Lower lobe of right lung (tissue), 2 donors: ENCODE data around the gene TNFRSF6B. TPM values are rescaled to one million over a fixed set of nuclear protein-coding genes. Genes with fewer than 3 reads are reported as not detected.
"Not testable (repeated sequence)": the region's sequence is repeated elsewhere in the genome, so short reads cannot be mapped to it uniquely, and the experiment has no call there.

Source experiments
- ATAC-seq, 2 donors: fragments of 200-7000 bp; cut with Tn5 transposase; one replicate each; pipeline ENCODE4 v1.9.1; 2020 to 2022; ENCODE audit warnings: mild to moderate bottlenecking in 2 of 2, moderate library complexity in 2 of 2
- DNase-seq: peaks from one replicate; pipeline ENCODE4 v3.0.0-alpha.2; 2020
- H3K27ac ChIP-seq: fragments of 200-600 bp; one replicate; pipeline ENCODE4 v1.8.0; 2022
- H3K27me3 ChIP-seq: fragments of 200-600 bp; one replicate; pipeline ENCODE4 v1.8.0; 2022; ENCODE audit warnings: low read depth
- H3K36me3 ChIP-seq: fragments of 200-600 bp; one replicate; pipeline ENCODE4 v1.8.0; 2022; ENCODE audit warnings: mild to moderate bottlenecking
- H3K4me1 ChIP-seq: fragments of 200-600 bp; one replicate; pipeline ENCODE4 v1.8.0; 2022
- H3K4me3 ChIP-seq: fragments of 200-600 bp; one replicate; pipeline ENCODE4 v1.8.0; 2022; ENCODE audit warnings: mild to moderate bottlenecking
- H3K9me3 ChIP-seq: fragments of 200-600 bp; one replicate; pipeline ENCODE4 v1.8.0; 2022
- intact Hi-C: fragments of 100-400 bp; cut with DNase I; formaldehyde crosslinking; loops from one replicate; pipeline ENCODE4 v1.11.0; 2022
- total RNA-seq: library from RNA; stranded (reverse); fragmentation: NEBNext Ultra II Directional; extraction: Animal tissue kit (Norgen Biotek cat#: 25700); gene quantifications from one replicate; pipeline ENCODE4 v1.2.1, GENCODE V29; 2021
- TF ChIP-seq, protein P1 (sequence below): fragments of 200-600 bp; IDR thresholded peaks from one replicate; pipeline ENCODE4 v1.8.0; 2022; ENCODE audit warnings: antibody characterized with exemption, mild to moderate bottlenecking
- donor health status: DM: no; HTN: yes; CAD: no; lungs with severe emphysema.

Gene TNFRSF6B
- total RNA-seq, 1 donor from 2014 or later, result 5.3 TPM

DNA sequence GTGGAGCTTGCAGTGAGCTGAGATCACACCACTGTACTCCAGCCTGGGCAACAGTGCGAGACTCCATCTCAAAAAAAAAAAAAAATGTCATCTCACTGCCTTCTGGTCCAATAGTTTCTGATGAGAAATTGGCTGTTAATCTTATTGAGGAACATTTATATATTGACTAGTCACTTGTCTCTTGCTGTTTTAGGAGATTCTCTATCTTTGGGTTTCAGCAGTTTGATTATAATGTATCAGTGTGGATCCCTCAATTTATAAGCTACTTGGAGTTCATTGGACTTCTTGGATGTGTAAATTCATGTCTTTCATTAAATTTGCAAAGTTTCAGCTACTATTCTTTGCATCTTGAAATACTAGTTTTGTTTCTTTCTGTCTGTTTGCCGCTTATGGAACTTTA lies 22.5 kb downstream of the TNFRSF6B start:
- TF ChIP-seq, protein P1, sequence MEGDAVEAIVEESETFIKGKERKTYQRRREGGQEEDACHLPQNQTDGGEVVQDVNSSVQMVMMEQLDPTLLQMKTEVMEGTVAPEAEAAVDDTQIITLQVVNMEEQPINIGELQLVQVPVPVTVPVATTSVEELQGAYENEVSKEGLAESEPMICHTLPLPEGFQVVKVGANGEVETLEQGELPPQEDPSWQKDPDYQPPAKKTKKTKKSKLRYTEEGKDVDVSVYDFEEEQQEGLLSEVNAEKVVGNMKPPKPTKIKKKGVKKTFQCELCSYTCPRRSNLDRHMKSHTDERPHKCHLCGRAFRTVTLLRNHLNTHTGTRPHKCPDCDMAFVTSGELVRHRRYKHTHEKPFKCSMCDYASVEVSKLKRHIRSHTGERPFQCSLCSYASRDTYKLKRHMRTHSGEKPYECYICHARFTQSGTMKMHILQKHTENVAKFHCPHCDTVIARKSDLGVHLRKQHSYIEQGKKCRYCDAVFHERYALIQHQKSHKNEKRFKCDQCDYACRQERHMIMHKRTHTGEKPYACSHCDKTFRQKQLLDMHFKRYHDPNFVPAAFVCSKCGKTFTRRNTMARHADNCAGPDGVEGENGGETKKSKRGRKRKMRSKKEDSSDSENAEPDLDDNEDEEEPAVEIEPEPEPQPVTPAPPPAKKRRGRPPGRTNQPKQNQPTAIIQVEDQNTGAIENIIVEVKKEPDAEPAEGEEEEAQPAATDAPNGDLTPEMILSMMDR, result no peak
- DNase-seq, result no peak
- Histone ChIP-seq H3K4me1 (no peaks in the 10 kb centered on the region), H3K36me3 (peaks cover 60% of the 10 kb centered on the region), H3K9me3 (peaks cover 20% of the 10 kb centered on the region), H3K27me3 (no peaks in the 10 kb centered on the region), H3K27ac (no peak overlapping the region), H3K4me3 (no peak overlapping the region)
- intact Hi-C loops, result no loop called here
- ATAC-seq, result no peak

DNA sequence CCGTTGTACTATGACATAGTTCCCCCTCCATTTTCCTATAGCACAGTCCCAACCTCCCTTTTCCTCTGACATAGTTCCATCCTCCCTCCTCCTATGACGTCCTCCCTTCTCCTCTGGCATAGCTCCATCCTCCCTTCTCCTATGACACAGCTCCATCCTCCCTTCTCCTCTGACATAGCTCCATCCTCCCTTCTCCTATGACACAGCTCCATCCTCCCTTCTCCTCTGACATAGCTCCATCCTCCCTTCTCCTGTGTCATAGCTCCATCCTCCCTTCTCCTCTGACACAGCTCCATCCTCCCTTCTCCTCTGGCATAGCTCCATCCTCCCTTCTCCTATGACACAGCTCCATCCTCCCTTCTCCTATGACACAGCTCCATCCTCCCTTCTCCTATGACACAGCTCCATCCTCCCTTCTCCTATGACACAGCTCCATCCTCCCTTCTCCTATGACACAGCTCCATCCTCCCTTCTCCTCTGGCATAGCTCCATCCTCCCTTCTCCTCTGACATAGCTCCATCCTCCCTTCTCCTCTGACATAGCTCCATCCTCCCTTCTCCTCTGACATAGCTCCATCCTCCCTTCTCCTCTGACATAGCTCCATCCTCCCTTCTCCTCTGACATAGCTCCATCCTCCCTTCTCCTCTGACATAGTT lies 26.6 kb downstream of the TNFRSF6B start:
- Histone ChIP-seq H3K9me3 (peaks cover 24% of the 10 kb centered on the region), H3K36me3 (peaks cover 27% of the 10 kb centered on the region)
- H3K4me1 ChIP-seq, H3K27me3 ChIP-seq, ATAC-seq, H3K4me3 ChIP-seq, intact Hi-C loops, DNase-seq, H3K27ac ChIP-seq: not testable (repeated sequence)

DNA sequence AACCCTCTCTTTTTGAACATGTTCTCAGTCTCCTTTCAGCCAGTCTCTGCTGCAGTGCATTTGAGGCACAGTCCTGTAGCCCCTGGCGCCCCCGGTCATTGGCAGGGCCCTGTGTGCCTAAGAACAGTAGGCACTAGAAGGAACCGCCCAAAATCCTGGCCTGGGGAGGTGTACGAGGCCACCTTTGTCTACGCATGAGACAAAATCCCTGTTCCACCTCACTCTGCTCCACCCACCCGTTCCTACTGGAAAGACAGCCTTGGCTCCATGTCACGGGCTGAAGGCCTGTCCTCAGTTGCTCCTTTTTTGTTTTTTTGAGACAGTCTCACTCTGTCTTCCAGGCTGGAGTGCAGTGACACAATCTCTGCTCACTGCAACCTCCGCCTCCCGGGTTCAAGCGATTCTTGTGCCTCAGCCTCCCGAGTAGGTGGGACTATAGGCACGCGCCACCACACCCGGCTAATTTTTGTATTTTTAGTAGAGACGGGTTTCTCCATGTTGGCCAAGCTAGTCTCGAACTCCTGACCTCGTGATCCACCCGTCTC lies 33.8 kb downstream of the TNFRSF6B start:
- ATAC-seq, H3K27ac ChIP-seq, intact Hi-C loops, H3K27me3 ChIP-seq, H3K4me3 ChIP-seq, H3K9me3 ChIP-seq, DNase-seq: not testable (repeated sequence)
- Histone ChIP-seq H3K36me3 (peaks cover 32% of the 10 kb centered on the region), H3K4me1 (peaks cover 12% of the 10 kb centered on the region)

DNA sequence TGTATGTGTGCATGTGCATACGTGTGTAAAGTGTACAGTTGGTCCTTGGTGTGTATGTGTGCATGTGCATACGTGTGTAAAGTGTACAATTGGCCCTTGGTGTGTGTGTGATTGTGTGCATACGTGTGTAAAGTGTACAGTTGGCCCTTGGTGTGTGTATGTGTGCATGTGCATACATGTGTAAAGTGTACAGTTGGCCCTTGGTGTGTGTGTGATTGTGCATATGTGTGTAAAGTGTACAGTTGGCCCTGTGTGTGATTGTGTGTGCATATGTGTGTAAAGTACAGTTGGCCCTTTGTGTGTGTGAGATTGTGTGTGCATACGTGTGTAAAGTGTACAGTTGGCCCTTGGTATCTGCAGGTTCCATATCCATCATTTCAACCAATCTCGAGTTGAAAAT lies 35.0 kb downstream of the TNFRSF6B start:
- TF ChIP-seq, protein P1, result no peak
- Histone ChIP-seq H3K9me3 (no peaks in the 10 kb centered on the region), H3K27ac (no peak overlapping the region), H3K4me3 (no peak overlapping the region), H3K27me3 (no peaks in the 10 kb centered on the region), H3K36me3 (peaks cover 41% of the 10 kb centered on the region), H3K4me1 (peaks cover 19% of the 10 kb centered on the region)
- DNase-seq (no peak), ATAC-seq (no peak)
- intact Hi-C loops, result no loop called here

DNA sequence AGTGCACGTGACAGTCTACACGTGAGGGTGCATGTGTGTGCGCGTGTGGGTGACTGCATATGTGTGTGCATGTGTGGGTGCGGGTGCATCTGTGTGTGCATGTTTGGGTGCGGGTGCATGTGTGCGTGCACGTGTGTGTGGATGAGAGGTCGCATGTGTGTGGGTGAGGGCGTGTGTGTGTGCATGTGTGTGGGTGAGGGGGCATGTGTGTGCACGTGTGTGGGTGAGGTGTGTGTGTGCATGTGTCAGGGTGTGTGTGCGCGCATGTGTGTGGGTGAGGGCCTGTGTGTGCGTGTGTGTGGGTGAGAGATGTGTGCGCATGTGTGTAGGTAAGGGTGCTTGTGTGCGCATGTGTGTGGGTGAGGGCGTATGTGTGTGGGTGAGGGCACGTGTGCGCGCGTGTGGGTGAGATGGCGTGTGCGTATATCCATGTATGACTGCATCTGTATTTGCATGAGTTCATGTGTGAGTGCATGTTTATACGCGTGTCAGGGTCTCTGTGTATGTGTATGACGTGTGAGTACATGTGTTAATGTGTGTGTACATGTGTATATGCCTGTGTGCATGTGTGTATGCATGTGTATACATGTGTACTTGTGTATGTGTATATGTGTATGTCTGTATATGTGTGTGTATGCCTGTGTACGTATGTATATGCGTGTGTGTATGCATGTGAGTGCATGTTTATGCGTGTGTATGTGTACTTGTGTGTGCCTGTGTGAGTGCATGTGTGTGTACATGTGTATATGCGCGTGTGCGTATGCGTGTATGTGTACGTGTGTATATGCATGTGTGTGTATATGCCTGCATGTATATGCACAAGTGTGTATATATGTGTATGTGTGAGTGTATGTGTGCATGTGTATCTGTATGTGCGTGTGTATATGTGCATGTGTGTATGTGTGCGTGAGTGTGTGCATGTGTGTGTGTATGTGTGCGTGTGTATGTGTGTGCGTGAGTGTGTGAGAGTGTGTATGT lies 36.0 kb downstream of the TNFRSF6B start:
- Histone ChIP-seq H3K27me3 (no peaks in the 10 kb centered on the region), H3K36me3 (peaks cover 41% of the 10 kb centered on the region), H3K27ac (no peak overlapping the region), H3K4me1 (peaks cover 22% of the 10 kb centered on the region), H3K9me3 (no peaks in the 10 kb centered on the region), H3K4me3 (no peak overlapping the region)
- TF ChIP-seq, protein P1, result no peak
- ATAC-seq (no peak), DNase-seq (no peak)
- intact Hi-C loops, result no loop called here

DNA sequence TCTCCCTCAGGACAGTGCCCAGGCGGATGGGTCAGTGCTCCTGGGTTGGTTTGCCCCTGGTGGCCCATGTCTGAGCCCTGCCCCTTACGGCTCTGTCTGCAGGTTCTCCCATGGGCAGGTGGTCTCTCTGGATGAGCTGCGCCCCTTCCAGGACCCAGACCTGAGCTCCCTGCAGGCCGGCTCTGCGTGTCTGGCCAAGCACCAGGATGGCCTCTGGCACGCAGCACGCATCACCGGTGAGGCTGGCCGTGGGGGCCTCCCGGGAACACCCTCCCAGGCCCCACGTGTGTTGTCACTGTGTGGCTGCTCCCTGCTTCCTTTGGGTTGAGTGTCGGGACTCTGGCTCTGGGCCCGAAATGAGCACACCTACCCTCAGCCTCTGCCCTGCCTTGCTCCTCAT lies 36.7 kb downstream of the TNFRSF6B start:
- Histone ChIP-seq H3K36me3 (peaks cover 41% of the 10 kb centered on the region), H3K4me1 (peaks cover 26% of the 10 kb centered on the region), H3K9me3 (no peaks in the 10 kb centered on the region), H3K4me3 (no peak overlapping the region), H3K27me3 (no peaks in the 10 kb centered on the region), H3K27ac (no peak overlapping the region)
- TF ChIP-seq, protein P1, result no peak
- DNase-seq (no peak), ATAC-seq (no peak)
- intact Hi-C loops, result no loop called here
